NOMO-1 treated with DMSO at 0.1 percent for 48 hours (cell line): ENCODE results near the gene AP2A2.
"Not testable (repeated sequence)": the region's sequence is repeated elsewhere in the genome, so short reads cannot be mapped to it uniquely, and the experiment has no call there.

ENCODE experiments used
- DNase-seq: peaks from one replicate; lab custom pipeline; 2025; ENCODE audit not compliant: unreplicated experiment; lab: John Stamatoyannopoulos, UW

The AP2A2 gene

GRCh38 chr11:972523-973211, 47.0 kb downstream of the AP2A2 start:
- DNase-seq = no peak

- no peak for DNase-seq
Measured at GRCh38 chr11:973237-973636, 47.6 kb downstream of the AP2A2 start.

DNA sequence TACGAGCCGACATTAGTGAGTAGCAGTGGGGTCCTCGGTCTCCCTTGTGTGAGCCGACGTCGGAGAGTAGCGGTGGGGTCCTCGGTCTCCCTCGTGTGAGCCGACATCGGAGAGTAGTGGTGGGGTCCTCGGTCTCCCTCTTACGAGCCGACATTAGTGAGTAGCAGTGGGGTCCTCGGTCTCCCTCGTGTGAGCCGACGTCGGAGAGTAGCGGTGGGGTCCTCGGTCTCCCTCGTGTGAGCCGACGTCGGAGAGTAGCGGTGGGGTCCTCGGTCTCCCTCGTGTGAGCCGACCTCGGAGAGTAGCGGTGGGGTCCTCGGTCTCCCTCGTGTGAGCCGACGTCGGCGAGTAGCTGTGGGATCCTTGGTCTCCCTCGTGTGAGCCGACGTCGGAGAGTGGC, 49.7 kb downstream of the AP2A2 start:
- DNase-seq = not testable (repeated sequence)

- no peak for DNase-seq
Measured at GRCh38 chr11:975827-976226, 50.2 kb downstream of the AP2A2 start.

DNA sequence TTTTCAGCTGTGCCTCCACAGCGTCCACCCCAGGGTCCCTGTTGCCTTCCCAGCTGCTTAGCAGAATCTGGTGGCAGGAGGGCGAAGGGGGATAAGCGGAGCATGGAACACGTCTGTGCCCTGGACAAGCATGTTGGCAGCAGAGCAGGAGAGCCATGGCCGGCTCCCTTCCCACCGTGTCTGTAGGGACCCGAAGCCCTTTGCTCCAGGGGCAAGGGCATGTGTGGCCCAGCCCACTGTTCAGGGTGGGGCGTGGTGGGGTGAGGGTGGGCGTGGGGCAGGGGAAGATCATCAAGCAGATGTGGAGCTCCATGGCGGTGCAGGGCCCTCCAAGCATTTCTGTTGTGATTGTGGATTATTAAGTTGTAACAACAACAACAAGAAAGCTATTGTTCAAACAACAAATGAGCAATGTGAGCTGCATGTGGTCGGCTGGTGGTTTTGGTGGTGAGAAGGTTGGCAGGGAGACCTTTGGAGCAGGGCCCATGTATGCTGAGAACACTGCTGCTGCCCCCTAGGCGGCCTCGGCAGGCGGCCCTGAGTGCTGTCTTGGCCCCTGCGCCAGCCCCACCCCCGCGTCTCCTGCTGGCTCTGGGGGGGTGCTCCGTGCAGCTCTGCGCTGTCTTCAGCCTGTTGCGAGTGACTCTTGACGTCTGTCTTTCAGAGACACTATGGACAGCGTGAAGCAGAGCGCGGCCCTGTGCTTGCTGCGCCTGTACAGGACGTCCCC, 50.9 kb downstream of the AP2A2 start:
- no peak for DNase-seq

- no peak for DNase-seq
Measured at GRCh38 chr11:977830-978720, 52.4 kb downstream of the AP2A2 start.

- no peak for DNase-seq
Measured at GRCh38 chr11:978781-979180, 53.1 kb downstream of the AP2A2 start.

DNA sequence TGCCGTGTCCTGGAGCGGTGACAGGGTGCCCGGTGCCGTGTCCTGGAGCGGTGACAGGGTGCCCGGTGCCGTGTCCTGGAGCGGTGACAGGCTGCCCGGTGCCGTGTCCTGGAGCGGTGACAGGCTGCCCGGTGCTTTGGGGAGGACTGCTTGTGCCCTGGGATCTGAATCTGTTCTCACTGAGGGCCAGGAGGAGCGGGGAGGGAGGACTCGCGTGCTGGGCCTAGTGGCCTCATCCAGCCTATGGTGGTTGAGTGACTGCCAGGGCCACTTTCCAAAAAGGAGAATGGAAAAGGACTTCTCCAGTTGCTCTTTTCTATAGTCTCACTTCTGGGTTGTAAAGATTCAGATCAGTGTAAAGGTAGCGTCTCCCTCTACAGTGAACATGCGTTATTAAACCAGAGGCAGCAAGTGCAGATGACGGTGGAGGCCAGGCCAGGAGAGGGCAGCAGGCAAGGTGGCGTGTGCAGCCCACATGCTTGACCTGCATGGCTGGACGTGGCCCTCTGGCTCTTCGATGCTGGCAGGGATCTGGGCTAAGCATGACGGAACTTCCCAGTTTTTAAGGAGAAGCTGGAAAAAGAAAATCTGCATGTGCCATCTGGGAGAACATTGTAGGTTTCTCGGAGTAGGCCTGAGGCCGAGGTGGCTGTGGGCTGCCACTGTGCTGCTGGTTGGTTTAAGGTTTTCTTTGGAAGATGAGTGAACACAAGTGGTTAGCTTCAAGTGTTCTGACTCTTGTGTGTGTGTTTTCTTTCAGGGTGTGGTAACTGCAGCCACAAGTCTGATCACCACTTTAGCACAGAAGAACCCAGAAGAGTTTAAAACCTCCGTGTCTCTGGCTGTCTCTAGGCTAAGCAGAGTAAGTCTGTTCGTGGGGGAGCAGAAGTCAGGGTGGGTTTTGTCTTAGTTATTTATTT, 55.0 kb downstream of the AP2A2 start:
- no peak for DNase-seq

GRCh38 chr11:981764-982163, 56.1 kb downstream of the AP2A2 start:
- no peak for DNase-seq

GRCh38 chr11:984546-984945, 58.9 kb downstream of the AP2A2 start:
- DNase-seq = no peak

- no peak for DNase-seq
Measured at GRCh38 chr11:985406-985805, 59.7 kb downstream of the AP2A2 start.

GRCh38 chr11:985848-986247, 60.2 kb downstream of the AP2A2 start:
- DNase-seq = no peak

- no peak for DNase-seq
Measured at GRCh38 chr11:986270-986951, 60.7 kb downstream of the AP2A2 start.

DNA sequence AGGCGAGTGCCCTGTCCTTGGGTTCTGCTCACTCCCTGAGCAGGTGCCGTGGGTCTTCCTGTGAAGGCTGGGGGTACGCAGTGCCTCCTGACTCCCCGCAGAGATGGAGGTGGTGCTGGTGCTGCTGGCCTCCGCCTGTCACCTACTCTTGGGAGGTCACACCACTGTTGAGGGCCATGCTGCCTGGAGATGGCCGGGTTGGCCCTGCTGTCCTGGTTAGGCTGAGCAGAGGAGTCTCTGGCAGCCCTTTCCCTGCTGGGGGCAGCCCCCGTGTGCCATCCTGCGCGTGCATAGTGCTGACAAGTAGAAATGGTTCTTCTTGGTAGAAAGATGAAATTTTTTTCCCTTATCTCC, 61.3 kb downstream of the AP2A2 start:
- DNase-seq = no peak

- DNase-seq = no peak
Measured at GRCh38 chr11:987671-988070, 62.0 kb downstream of the AP2A2 start.

DNA sequence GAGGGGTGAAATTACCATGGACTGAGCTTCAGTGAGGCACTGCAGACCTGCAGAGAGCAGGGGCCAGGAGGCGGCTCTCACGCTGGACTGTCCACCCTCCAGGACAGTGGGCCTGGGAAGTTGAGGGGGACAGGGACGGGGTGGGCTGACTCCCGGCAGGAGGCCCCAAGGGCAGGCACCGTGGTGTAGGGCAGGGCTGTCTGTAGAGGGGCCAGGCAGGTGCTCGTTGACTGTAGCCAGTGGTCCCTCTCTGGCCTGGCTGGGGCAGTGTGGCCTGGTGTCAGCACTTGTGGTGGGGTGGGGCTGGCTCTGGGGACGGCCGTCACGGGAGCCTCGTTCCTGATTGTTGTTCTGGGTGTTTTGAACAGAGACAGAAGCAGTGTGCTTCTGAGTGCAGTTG, 64.4 kb downstream of the AP2A2 start:
- no peak for DNase-seq

DNA sequence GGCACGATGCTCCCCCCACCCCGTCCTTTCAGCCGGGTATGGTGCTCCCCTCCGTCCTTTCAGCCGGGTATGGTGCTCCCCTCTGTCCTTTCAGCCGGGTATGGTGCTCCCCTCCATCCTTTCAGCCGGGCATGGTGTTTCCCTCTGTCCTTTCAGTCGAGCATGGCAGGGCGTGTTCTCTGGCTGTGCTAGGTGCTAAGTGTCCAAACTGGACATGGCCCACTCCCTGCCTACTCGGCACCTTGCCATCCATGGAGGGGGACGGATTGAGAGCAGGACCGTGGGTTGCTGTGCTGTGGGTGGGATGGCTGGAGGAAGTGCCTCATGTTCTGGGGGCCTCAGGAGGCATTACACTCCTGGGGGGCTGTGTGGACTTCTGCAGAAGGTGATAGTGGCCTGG, 65.4 kb downstream of the AP2A2 start:
- no peak for DNase-seq

GRCh38 chr11:991711-992307, 66.1 kb downstream of the AP2A2 start:
- no peak for DNase-seq

- no peak for DNase-seq
Measured at GRCh38 chr11:992577-992976, 66.9 kb downstream of the AP2A2 start.

DNA sequence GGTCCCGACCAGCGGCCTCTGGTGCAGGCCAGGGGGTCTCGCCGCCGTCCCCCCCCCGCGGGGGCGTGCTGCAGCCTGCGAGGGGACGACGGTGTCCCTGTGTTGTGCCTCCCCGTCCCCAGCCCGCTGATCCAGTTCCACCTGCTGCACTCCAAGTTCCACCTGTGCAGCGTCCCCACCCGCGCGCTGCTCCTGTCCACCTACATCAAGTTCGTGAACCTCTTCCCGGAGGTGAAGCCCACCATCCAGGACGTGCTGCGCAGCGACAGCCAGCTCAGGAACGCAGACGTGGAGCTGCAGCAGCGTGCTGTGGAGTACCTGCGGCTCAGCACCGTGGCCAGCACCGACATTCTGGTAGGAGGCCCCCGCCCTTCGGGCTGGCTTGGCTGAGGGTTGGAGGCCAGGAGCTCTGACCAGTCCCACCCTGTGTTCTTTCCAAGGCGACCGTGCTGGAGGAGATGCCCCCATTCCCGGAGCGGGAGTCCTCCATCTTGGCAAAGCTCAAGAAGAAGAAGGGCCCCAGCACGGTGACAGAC, 68.0 kb downstream of the AP2A2 start:
- DNase-seq = no peak
